ENCODE data around the gene CALN1. TPM values are rescaled to one million over a fixed set of nuclear protein-coding genes. Genes with fewer than 3 reads are reported as not detected.

The CALN1 gene
- polyA plus RNA-seq, 4 donors, result 0.52 to 2.1 (median 1.2) TPM

- no peak for DNase-seq (ENCODE audit: low read depth in 4 of 4, low spot score in 3 of 4)
Observed at GRCh38 chr7:72326811-72327210, 85.3 kb downstream of the CALN1 start.

- no peak for DNase-seq (ENCODE audit: low read depth in 4 of 4, low spot score in 3 of 4)
Observed at GRCh38 chr7:72326365-72326764, 85.8 kb downstream of the CALN1 start.

GRCh38 chr7:72325561-72325960 is 86.6 kb downstream of the CALN1 start:
- DNase-seq (ENCODE audit: low read depth in 4 of 4, low spot score in 3 of 4), result no peak

- no peak for DNase-seq (ENCODE audit: low read depth in 4 of 4, low spot score in 3 of 4)
Observed at GRCh38 chr7:72321637-72322036, 90.5 kb downstream of the CALN1 start.

- no peak for DNase-seq (ENCODE audit: low read depth in 4 of 4, low spot score in 3 of 4)
Observed at GRCh38 chr7:72321081-72321480, 91.1 kb downstream of the CALN1 start.

- DNase-seq (ENCODE audit: low read depth in 4 of 4, low spot score in 3 of 4), result no peak
Observed at GRCh38 chr7:72317341-72317740, 94.8 kb downstream of the CALN1 start.

GRCh38 chr7:72316148-72316547 is 96.0 kb downstream of the CALN1 start:
- DNase-seq (ENCODE audit: low read depth in 4 of 4, low spot score in 3 of 4), result no peak

- DNase-seq (ENCODE audit: low read depth in 4 of 4, low spot score in 3 of 4), result no peak
Observed at GRCh38 chr7:72313906-72314305, 98.2 kb downstream of the CALN1 start.

GRCh38 chr7:72310301-72310700 is 101.8 kb downstream of the CALN1 start:
- DNase-seq (ENCODE audit: low read depth in 4 of 4, low spot score in 3 of 4), result no peak

GRCh38 chr7:72309476-72309875 is 102.7 kb downstream of the CALN1 start:
- DNase-seq (ENCODE audit: low read depth in 4 of 4, low spot score in 3 of 4), result no peak

GRCh38 chr7:72308986-72309385 is 103.2 kb downstream of the CALN1 start:
- no peak for DNase-seq (ENCODE audit: low read depth in 4 of 4, low spot score in 3 of 4)

- DNase-seq (ENCODE audit: low read depth in 4 of 4, low spot score in 3 of 4), result no peak
Observed at GRCh38 chr7:72307566-72307965, 104.6 kb downstream of the CALN1 start.

GRCh38 chr7:72298912-72299311 is 113.2 kb downstream of the CALN1 start:
- no peak for DNase-seq (ENCODE audit: low read depth in 4 of 4, low spot score in 3 of 4)

GRCh38 chr7:72298091-72298490 is 114.0 kb downstream of the CALN1 start:
- DNase-seq (ENCODE audit: low read depth in 4 of 4, low spot score in 3 of 4), result no peak

GRCh38 chr7:72297636-72298035 is 114.5 kb downstream of the CALN1 start:
- DNase-seq (ENCODE audit: low read depth in 4 of 4, low spot score in 3 of 4), result no peak

- DNase-seq (ENCODE audit: low read depth in 4 of 4, low spot score in 3 of 4), result no peak
Observed at GRCh38 chr7:72292794-72293193, 119.3 kb downstream of the CALN1 start.

- no peak for DNase-seq (ENCODE audit: low read depth in 4 of 4, low spot score in 3 of 4)
Observed at GRCh38 chr7:72292118-72292517, 120.0 kb downstream of the CALN1 start.

- DNase-seq (ENCODE audit: low read depth in 4 of 4, low spot score in 3 of 4), result no peak
Observed at GRCh38 chr7:72286519-72286918, 125.6 kb downstream of the CALN1 start.

- DNase-seq (ENCODE audit: low read depth in 4 of 4, low spot score in 3 of 4), result no peak
Observed at GRCh38 chr7:72283309-72283708, 128.8 kb downstream of the CALN1 start.

GRCh38 chr7:72281308-72281707 is 130.8 kb downstream of the CALN1 start:
- no peak for DNase-seq (ENCODE audit: low read depth in 4 of 4, low spot score in 3 of 4)

- no peak for DNase-seq (ENCODE audit: low read depth in 4 of 4, low spot score in 3 of 4)
Observed at GRCh38 chr7:72279203-72279602, 132.9 kb downstream of the CALN1 start.

GRCh38 chr7:72278550-72278949 is 133.6 kb downstream of the CALN1 start:
- DNase-seq (ENCODE audit: low read depth in 4 of 4, low spot score in 3 of 4), result no peak

GRCh38 chr7:72275382-72276070 is 136.6 kb downstream of the CALN1 start:
- DNase-seq (ENCODE audit: low read depth in 4 of 4, low spot score in 3 of 4), result no peak

Data from left renal pelvis (tissue), 4 donors.